ENCODE data around the gene TRIM38. TPM values are rescaled to one million over a fixed set of nuclear protein-coding genes. Genes with fewer than 3 reads are reported as not detected.

The TRIM38 gene
- polyA plus RNA-seq, 1 donor from 2014 or later = not detected

DNA sequence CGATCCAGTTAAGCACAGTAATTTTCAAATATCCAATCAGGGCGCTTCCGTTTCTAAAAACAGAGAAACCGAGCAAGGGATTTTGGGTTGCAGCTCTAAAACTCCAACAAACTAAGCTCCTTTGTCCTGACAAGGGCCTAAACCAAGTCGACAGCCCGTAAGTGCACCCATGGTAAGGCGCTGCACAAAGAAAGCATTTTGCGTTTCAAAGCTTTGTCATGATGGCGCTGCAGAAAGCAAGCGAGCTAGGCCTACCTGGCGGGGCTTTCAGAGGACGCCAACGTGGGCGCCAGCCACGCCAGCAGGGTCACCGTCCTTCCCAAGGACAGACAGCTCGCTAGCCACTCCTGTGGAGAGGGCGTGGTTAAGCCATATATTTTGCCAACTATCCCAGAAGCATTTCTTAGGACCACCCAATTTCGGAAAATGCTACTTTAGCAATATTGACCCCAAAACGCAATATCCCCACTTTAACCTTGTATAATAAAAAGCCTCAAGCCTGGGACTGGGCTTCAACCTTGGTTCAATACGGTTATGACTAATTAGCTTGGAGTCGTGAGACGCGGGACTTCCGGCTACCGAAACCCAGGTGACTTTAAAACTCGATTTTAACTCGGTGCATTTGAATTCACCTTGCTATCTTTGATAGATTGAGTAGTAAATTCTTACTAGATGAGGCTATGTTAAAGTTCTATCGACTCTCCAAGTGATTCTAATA, 53.8 kb downstream of the TRIM38 start:
- peaks cover 12% of the 10 kb centered on the region for H3F3A ChIP-seq (ENCODE audit: insufficient read depth, low read length, poor library complexity, severe bottlenecking)
- no peak overlapping the region for H3K27ac ChIP-seq (ENCODE audit: low read length)
- no peak overlapping the region for H2AFZ ChIP-seq (ENCODE audit: low read depth, low read length)
- no peak overlapping the region for H3K4me3 ChIP-seq (ENCODE audit: low read length)
- H3K9me3 ChIP-seq (ENCODE audit: low read length) = no peaks in the 10 kb centered on the region
- H4K20me1 ChIP-seq (ENCODE audit: insufficient read depth) = no peaks in the 10 kb centered on the region
- no peaks in the 10 kb centered on the region for H3K27me3 ChIP-seq (ENCODE audit: insufficient read depth, low read depth, low read length)
- H3K4me2 ChIP-seq (ENCODE audit: low read length) = no peak overlapping the region
- H3K9ac ChIP-seq (ENCODE audit: low read length) = no peak overlapping the region
- no peaks in the 10 kb centered on the region for H3K36me3 ChIP-seq (ENCODE audit: insufficient read depth, low read length)
- no peak for TF ChIP-seq MXI1 (conservative IDR thresholded peaks at IDR 0.05; ENCODE audit: poor library complexity, severe bottlenecking)
- TF ChIP-seq POLR2AphosphoS5 (IDR thresholded peaks at IDR 0.05) = no peak
- no peak for TF ChIP-seq EP300 (conservative IDR thresholded peaks at IDR 0.05; ENCODE audit: poor library complexity, severe bottlenecking)
- TF ChIP-seq RAD21 (conservative IDR thresholded peaks at IDR 0.05) = no peak
- TF ChIP-seq, protein P1, sequence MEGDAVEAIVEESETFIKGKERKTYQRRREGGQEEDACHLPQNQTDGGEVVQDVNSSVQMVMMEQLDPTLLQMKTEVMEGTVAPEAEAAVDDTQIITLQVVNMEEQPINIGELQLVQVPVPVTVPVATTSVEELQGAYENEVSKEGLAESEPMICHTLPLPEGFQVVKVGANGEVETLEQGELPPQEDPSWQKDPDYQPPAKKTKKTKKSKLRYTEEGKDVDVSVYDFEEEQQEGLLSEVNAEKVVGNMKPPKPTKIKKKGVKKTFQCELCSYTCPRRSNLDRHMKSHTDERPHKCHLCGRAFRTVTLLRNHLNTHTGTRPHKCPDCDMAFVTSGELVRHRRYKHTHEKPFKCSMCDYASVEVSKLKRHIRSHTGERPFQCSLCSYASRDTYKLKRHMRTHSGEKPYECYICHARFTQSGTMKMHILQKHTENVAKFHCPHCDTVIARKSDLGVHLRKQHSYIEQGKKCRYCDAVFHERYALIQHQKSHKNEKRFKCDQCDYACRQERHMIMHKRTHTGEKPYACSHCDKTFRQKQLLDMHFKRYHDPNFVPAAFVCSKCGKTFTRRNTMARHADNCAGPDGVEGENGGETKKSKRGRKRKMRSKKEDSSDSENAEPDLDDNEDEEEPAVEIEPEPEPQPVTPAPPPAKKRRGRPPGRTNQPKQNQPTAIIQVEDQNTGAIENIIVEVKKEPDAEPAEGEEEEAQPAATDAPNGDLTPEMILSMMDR (IDR thresholded peaks at IDR 0.05; ENCODE audit: poor library complexity, severe bottlenecking) = no peak
- TF ChIP-seq TAF1 (IDR thresholded peaks at IDR 0.05; ENCODE audit: low read depth) = no peak
- no peak for TF ChIP-seq EZH2 (IDR thresholded peaks at IDR 0.05; ENCODE audit: borderline replicate concordance, insufficient read depth, low read length, poor library complexity, severe bottlenecking)
- no peak for TF ChIP-seq SMC3 (conservative IDR thresholded peaks at IDR 0.05; ENCODE audit: poor library complexity)
- no peak for TF ChIP-seq REST (IDR thresholded peaks at IDR 0.05; ENCODE audit: borderline replicate concordance)
- no peaks in the 10 kb centered on the region for H3K79me2 ChIP-seq (replicated peaks; ENCODE audit: insufficient read depth, low read length)
- no peaks in the 10 kb centered on the region for H3K9me2 ChIP-seq (ENCODE audit: insufficient read depth, low read length)

DNA sequence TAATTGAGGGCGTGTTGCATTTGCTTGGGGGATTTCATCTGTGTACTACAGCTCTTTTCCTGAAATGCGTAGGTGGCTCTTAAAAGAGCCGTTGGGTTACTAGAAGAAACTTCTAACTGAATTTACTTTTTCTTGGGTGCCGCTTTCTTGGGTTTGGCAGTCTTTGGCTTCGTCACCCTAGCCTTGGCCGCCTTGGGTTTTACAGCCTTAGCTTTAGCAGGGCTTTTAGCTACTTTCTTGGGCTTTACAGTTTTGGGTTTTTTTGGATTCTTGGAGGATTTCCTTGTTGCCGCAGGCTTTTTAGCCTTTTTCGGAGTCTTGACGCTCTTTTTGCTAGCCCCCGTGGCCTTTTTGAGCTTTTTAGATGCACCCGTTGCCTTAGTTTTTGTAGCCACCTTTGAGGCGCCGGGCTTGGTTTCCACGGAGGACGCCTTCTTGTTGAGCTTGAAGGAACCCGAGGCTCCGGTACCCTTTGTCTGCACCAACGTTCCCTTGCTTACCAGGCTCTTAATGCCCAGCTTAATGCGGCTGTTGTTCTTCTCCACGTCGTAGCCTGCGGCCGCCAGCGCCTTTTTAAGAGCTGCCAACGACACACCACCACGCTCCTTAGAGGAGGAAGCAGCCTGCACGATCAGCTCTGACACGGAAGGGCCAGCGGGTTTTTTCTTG, 54.5 kb downstream of the TRIM38 start:
- peaks cover 12% of the 10 kb centered on the region for H3F3A ChIP-seq (ENCODE audit: insufficient read depth, low read length, poor library complexity, severe bottlenecking)
- H2AFZ ChIP-seq (ENCODE audit: low read depth, low read length) = no peak overlapping the region
- H4K20me1 ChIP-seq (ENCODE audit: insufficient read depth) = no peaks in the 10 kb centered on the region
- TF ChIP-seq TAF1 (IDR thresholded peaks at IDR 0.05; ENCODE audit: low read depth) (no peak), EZH2 (IDR thresholded peaks at IDR 0.05; ENCODE audit: borderline replicate concordance, insufficient read depth, low read length, poor library complexity, severe bottlenecking) (no peak), EP300 (conservative IDR thresholded peaks at IDR 0.05; ENCODE audit: poor library complexity, severe bottlenecking) (no peak), POLR2AphosphoS5 (IDR thresholded peaks at IDR 0.05) (no peak), MXI1 (conservative IDR thresholded peaks at IDR 0.05; ENCODE audit: poor library complexity, severe bottlenecking) (no peak)
- H3K4me2 ChIP-seq (ENCODE audit: low read length) = no peak overlapping the region
- H3K79me2 ChIP-seq (replicated peaks; ENCODE audit: insufficient read depth, low read length) = no peaks in the 10 kb centered on the region
- H3K9ac ChIP-seq (ENCODE audit: low read length) = no peak overlapping the region
- no peaks in the 10 kb centered on the region for H3K9me3 ChIP-seq (ENCODE audit: low read length)
- H3K36me3 ChIP-seq (ENCODE audit: insufficient read depth, low read length) = no peaks in the 10 kb centered on the region
- no peak overlapping the region for H3K27ac ChIP-seq (ENCODE audit: low read length)
- H3K27me3 ChIP-seq (ENCODE audit: insufficient read depth, low read depth, low read length) = no peaks in the 10 kb centered on the region
- H3K9me2 ChIP-seq (ENCODE audit: insufficient read depth, low read length) = no peaks in the 10 kb centered on the region
- no peak overlapping the region for H3K4me3 ChIP-seq (ENCODE audit: low read length)

All from neural cell (in vitro differentiated cells).